K562 (cell line): Measurements from ENCODE around the gene CTDNEP1. TPM values are rescaled to one million over a fixed set of nuclear protein-coding genes. Genes with fewer than 3 reads are reported as not detected.

Source experiments
- ATF4 ChIP-seq: fragments of 450-650 bp; formaldehyde crosslinking; IDR thresholded peaks from 2 replicates; pipeline ENCODE4 v1.4.0; 2022; ENCODE audit warnings: mild to moderate bottlenecking, moderate library complexity
- C11orf30 ChIP-seq: fragments of 450-650 bp; IDR thresholded peaks from 2 replicates; pipeline ENCODE4 v1.6.1; 2016; ENCODE audit warnings: low read depth, mild to moderate bottlenecking
- CBFB ChIP-seq: sonication (generic); formaldehyde crosslinking; IDR thresholded peaks from 2 replicates; pipeline ENCODE4 v1.4.0; 2020; ENCODE audit warnings: mild to moderate bottlenecking, missing genetic modification reagents
- CEBPG ChIP-seq, 3 experiments: fragments of 200-800 bp in 1 of 3; sonication (Bioruptor generic) in 1 of 3; sonication (generic) in 1 of 3; formaldehyde crosslinking in 1 of 3; IDR thresholded peaks in 2 of 3; conservative IDR thresholded peaks in 1 of 3; 2 replicates each; pipeline versions ENCODE4 v1.6.1 to v1.8.0; 2016 to 2022; ENCODE audit warnings: missing compliant biosample characterization in 2 of 3, missing genetic modification characterization in 2 of 3, mild to moderate bottlenecking in 1 of 3, missing genetic modification reagents in 1 of 3
- ETS1 ChIP-seq: conservative IDR thresholded peaks from 2 replicates; pipeline ENCODE4 v1.6.1; 2011; ENCODE audit warnings: low read depth, mild to moderate bottlenecking, low read length; ENCODE audit not compliant: control insufficient read depth
- FOXP4 ChIP-seq: sonication (generic); formaldehyde crosslinking; IDR thresholded peaks from 2 replicates; pipeline ENCODE4 v1.8.0; 2022; ENCODE audit warnings: mild to moderate bottlenecking, missing genetic modification reagents, borderline replicate concordance
- JUND ChIP-seq, 2 experiments: IDR thresholded peaks; 2 replicates in 1 of 2; 3 replicates in 1 of 2; pipeline ENCODE4 v1.6.1; 2011; ENCODE audit warnings: borderline replicate concordance in 2 of 2, low read depth in 2 of 2, low read length in 2 of 2, improper control_type of control experiment in 1 of 2, missing biosample characterization in 1 of 2, missing genetic modification characterization in 1 of 2, missing genetic modification reagents in 1 of 2
- MEIS2 ChIP-seq: fragments of 450-650 bp; IDR thresholded peaks from 2 replicates; pipeline ENCODE4 v1.6.1; 2014; ENCODE audit warnings: mild to moderate bottlenecking; ENCODE audit not compliant: partially characterized antibody
- MIER1 ChIP-seq: fragments of 450-650 bp; IDR thresholded peaks from 2 replicates; pipeline ENCODE4 v1.6.1; 2016; ENCODE audit warnings: antibody characterized with exemption, mild to moderate bottlenecking, low read depth
- NCOA4 ChIP-seq: fragments of 450-650 bp; IDR thresholded peaks from 2 replicates; pipeline ENCODE4 v1.6.1; 2018; ENCODE audit warnings: mild to moderate bottlenecking; ENCODE audit not compliant: partially characterized antibody
- PATZ1 ChIP-seq: fragments of 250-450 bp; sonication (Bioruptor Pico); IDR thresholded peaks from 2 replicates; pipeline ENCODE4 v1.5.0; 2020; ENCODE audit warnings: mild to moderate bottlenecking, borderline replicate concordance
- PCBP1 ChIP-seq: fragments of 200-400 bp; formaldehyde crosslinking; IDR thresholded peaks from 2 replicates; pipeline ENCODE4 v1.6.1; 2018; ENCODE audit warnings: mild to moderate bottlenecking, low read depth, low read length; ENCODE audit not compliant: poor library complexity, severe bottlenecking
- SIN3A ChIP-seq, 2 experiments: fragments of 150-350 bp in 1 of 2; IDR thresholded peaks; 2 replicates each; pipeline ENCODE4 v1.6.1; 2011 to 2016; ENCODE audit warnings: borderline replicate concordance in 2 of 2, low read depth in 2 of 2, low read length in 2 of 2, mild to moderate bottlenecking in 2 of 2, moderate library complexity in 2 of 2; ENCODE audit not compliant: control insufficient read depth in 1 of 2
- SMARCC2 ChIP-seq: fragments of 450-650 bp; IDR thresholded peaks from 2 replicates; pipeline ENCODE4 v1.6.1; 2017; ENCODE audit warnings: antibody characterized with exemption, moderate library complexity, mild to moderate bottlenecking, low read depth
- TBL1XR1 ChIP-seq, 2 experiments: IDR thresholded peaks; 2 replicates each; pipeline ENCODE4 v1.6.1; 2012; ENCODE audit warnings: improper control_type of control experiment in 2 of 2, low read length in 2 of 2, mild to moderate bottlenecking in 1 of 2
- TEAD4 ChIP-seq, 2 experiments: sonication (generic) in 1 of 2; formaldehyde crosslinking in 1 of 2; IDR thresholded peaks; 2 replicates each; pipeline versions ENCODE4 v1.6.1 to v1.8.0; 2012 to 2022; ENCODE audit warnings: borderline replicate concordance in 1 of 2, inconsistent platforms in 1 of 2, low read length in 1 of 2, mild to moderate bottlenecking in 1 of 2, missing genetic modification reagents in 1 of 2
- ZNF212 ChIP-seq: fragments of 450-650 bp; formaldehyde crosslinking; IDR thresholded peaks from 2 replicates; pipeline ENCODE4 v1.4.0; 2020; ENCODE audit warnings: mild to moderate bottlenecking
- ZNF655 ChIP-seq: fragments of 250-450 bp; sonication (Bioruptor Pico); IDR thresholded peaks from 2 replicates; pipeline ENCODE4 v1.5.0; 2021
- polyA plus RNA-seq, 8 experiments: library from polyadenylated mRNA; depleted of rRNA in 4 of 8; stranded (reverse) in 5 of 8; unstranded in 3 of 8; fragments of >200 nt; fragmentation: Nextera tagmentation in 2 of 8; fragmentation: Illumina TruSeq in 1 of 8; extraction: Ambion mirVana in 2 of 8; extraction: Trizol in 1 of 8; gene quantifications; 2 replicates each; pipeline versions ENCODE4 v1.2.1 to v1.2.3, GENCODE V29; 2011 to 2014; ENCODE audit warnings: inconsistent platforms in 1 of 8, missing spikeins in 1 of 8
- total RNA-seq, 7 experiments: library from RNA; depleted of rRNA in 6 of 7; stranded (reverse); fragments of >200 nt in 6 of 7; fragmentation: Illumina TruSeq in 2 of 7; extraction: Trizol in 2 of 7; gene quantifications; 2 replicates each; pipeline versions ENCODE4 v1.2.1 to v1.2.3, GENCODE V29; 2011 to 2021; ENCODE audit warnings: low replicate concordance in 1 of 7

Gene CTDNEP1
- total and polyA plus RNA-seq, 9 of the 15 experiments (the other 6 are each of a cell fraction or from before 2014, with no cell fraction given) = 10.7 to 150 (median 28.5) TPM

GRCh38 chr17:7282752-7283321, 31.3 kb upstream of the CTDNEP1 start (continued):
- TF ChIP-seq JUND (IDR thresholded peaks at IDR 0.05; ENCODE audit: borderline replicate concordance, low read depth, low read length) = no peak
- no peak for TF ChIP-seq JUND (tag; IDR thresholded peaks at IDR 0.05; ENCODE audit: borderline replicate concordance, low read depth, low read length)
- TF ChIP-seq CEBPG (CRISPR knock-in tag; IDR thresholded peaks at IDR 0.05) = no peak
- no peak for TF ChIP-seq CEBPG (tag; conservative IDR thresholded peaks at IDR 0.05 in 1 of 2, IDR thresholded peaks at IDR 0.05 in 1 of 2)
- no peak for TF ChIP-seq SMARCC2
- no peak for TF ChIP-seq MEIS2
- no peak for TF ChIP-seq ZNF212 (CRISPR knock-in tag)
- TF ChIP-seq SIN3A (IDR thresholded peaks at IDR 0.05; ENCODE audit: borderline replicate concordance in 2 of 2, control insufficient read depth in 1 of 2, low read depth in 2 of 2, low read length in 2 of 2) = peak in 1 of 2 experiments; percentile 35; a peak in 1 of 4 replicates
- TF ChIP-seq MIER1 = no peak
- TF ChIP-seq TBL1XR1 (IDR thresholded peaks at IDR 0.05; ENCODE audit: low read length in 2 of 2) = no peak
- no peak; the same call in 1 of the 2 replicates for TF ChIP-seq ETS1
- no peak for TF ChIP-seq ZNF655 (CRISPR knock-in tag)
- TF ChIP-seq NCOA4 = no peak
- no peak for TF ChIP-seq C11orf30
- TF ChIP-seq PCBP1 = no peak
- no peak for TF ChIP-seq TEAD4 (IDR thresholded peaks at IDR 0.05; ENCODE audit: low read length)
- no peak for TF ChIP-seq TEAD4 (CRISPR knock-in tag; IDR thresholded peaks at IDR 0.05; ENCODE audit: borderline replicate concordance)
- TF ChIP-seq CBFB (CRISPR knock-in tag) = no peak
- TF ChIP-seq FOXP4 = no peak
- TF ChIP-seq ATF4 (CRISPR knock-in tag) = no peak
- no peak for TF ChIP-seq PATZ1 (CRISPR knock-in tag)
